Activated CD8-positive, alpha-beta T cell treated with anti-CD3 and anti-CD28 coated beads for 36 hours (primary cell): Measurements from ENCODE around the gene KRTAP16-1. TPM values are rescaled to one million over a fixed set of nuclear protein-coding genes. Genes with fewer than 3 reads are reported as not detected.
"Not testable (repeated sequence)": the region's sequence is repeated elsewhere in the genome, so short reads cannot be mapped to it uniquely, and the experiment has no call there.

Source experiments
- ATAC-seq: fragments of 200-7000 bp; cut with Tn5 transposase; one replicate; pipeline ENCODE4 v1.10.0; 2021; ENCODE audit warnings: mild to moderate bottlenecking, moderate library complexity
- CTCF ChIA-PET: fragments of 350-600 bp; sonication (Branson Sonifier 250); formaldehyde crosslinking; loops from one replicate; lab custom pipeline; 2021; ENCODE audit warnings: antibody characterized with exemption; lab: Charles Lee
- POLR2A ChIA-PET: fragments of 350-600 bp; sonication (Branson Sonifier 250); formaldehyde crosslinking; loops from one replicate; lab custom pipeline; 2021; ENCODE audit warnings: antibody characterized with exemption; lab: Charles Lee
- DNase-seq: peaks from one replicate; pipeline ENCODE4 v3.0.0-alpha.2; 2020
- H3K27ac Mint-ChIP-seq: one replicate; pipeline ENCODE4 v1.8.0; 2021; ENCODE audit warnings: mild to moderate bottlenecking, mixed read lengths
- H3K27me3 Mint-ChIP-seq: one replicate; pipeline ENCODE4 v1.8.0; 2021; ENCODE audit warnings: mixed read lengths
- H3K36me3 Mint-ChIP-seq: one replicate; pipeline ENCODE4 v1.8.0; 2021; ENCODE audit warnings: low read depth, mixed read lengths
- H3K4me1 Mint-ChIP-seq: one replicate; pipeline ENCODE4 v1.8.0; 2021; ENCODE audit warnings: low read depth, mixed read lengths
- H3K4me3 Mint-ChIP-seq: one replicate; pipeline ENCODE4 v1.8.0; 2021; ENCODE audit warnings: mild to moderate bottlenecking, moderate library complexity, mixed read lengths
- H3K9me3 Mint-ChIP-seq: one replicate; pipeline ENCODE4 v1.8.0; 2021; ENCODE audit warnings: mixed read lengths
- CTCF ChIP-seq: fragments of 200-600 bp; IDR thresholded peaks from one replicate; pipeline ENCODE4 v1.8.0; 2022; ENCODE audit warnings: antibody characterized with exemption, mild to moderate bottlenecking
- intact Hi-C: fragments of 100-400 bp; cut with micrococcal nuclease; formaldehyde crosslinking; loops from one replicate; pipeline ENCODE4 v1.10.0; 2022
- total RNA-seq, 2 experiments: library from RNA; stranded (reverse); gene quantifications; one replicate each; pipeline ENCODE4 v1.2.3, GENCODE V29; 2021

KRTAP16-1 gene
- not detected for total RNA-seq

- Mint-ChIP-seq H3K4me1 (peaks cover 47% of the 10 kb centered on the region), H3K9me3 (no peaks in the 10 kb centered on the region), H3K27me3 (no peaks in the 10 kb centered on the region), H3K36me3 (no peaks in the 10 kb centered on the region), H3K4me3 (peak within 1 kb of the TSS; percentile 54), H3K27ac (peak within 1 kb of the TSS; percentile 86)
- ATAC-seq (peak; percentile 63), DNase-seq (peak; percentile 60)
- POLR2A ChIA-PET, result interaction anchor here (0.6 to 1.1 kb wide), 2 partner anchors 9 to 32 kb away, joined by 3 read pairs; no protein-coding TSS in a partner anchor
- intact Hi-C loops, result no loop called here
- CTCF ChIA-PET, result interaction anchor here (1.2 to 3.1 kb wide), 3 partner anchors 13 to 240 kb away, joined by 4 to 22 read pairs (median 7); no protein-coding TSS in a partner anchor
- TF ChIP-seq CTCF, result no peak
Observed at GRCh38 chr17:41308918-41309359, at the start of gene KRTAP16-1. KRTAP16-1 (minus strand) TSS chr17:41309309; CDS start chr17:41309253, 56 bp downstream.

- POLR2A ChIA-PET, result interaction anchor here (0.6 kb wide), 1 partner anchor 674 kb away, joined by 3 read pairs; no protein-coding TSS in a partner anchor
- DNase-seq, result no peak
- H3K27ac Mint-ChIP-seq, result no peak overlapping the region
- peaks cover 4% of the 10 kb centered on the region for H3K4me1 Mint-ChIP-seq
- H3K36me3 Mint-ChIP-seq, result no peaks in the 10 kb centered on the region
- H3K27me3 Mint-ChIP-seq, result peaks cover 2% of the 10 kb centered on the region
- CTCF ChIA-PET, result interaction anchor here (1.0 to 1.3 kb wide), 2 partner anchors 25 to 28 kb away, joined by 3 read pairs; partner anchors contain the start of gene KRT34
- no peak for ATAC-seq
- no peak for TF ChIP-seq CTCF
- H3K4me3 Mint-ChIP-seq, result no peak overlapping the region
- intact Hi-C loops, result no loop called here
- H3K9me3 Mint-ChIP-seq, result peaks cover 2% of the 10 kb centered on the region
Observed at GRCh38 chr17:41354536-41354935, 45.4 kb upstream of the KRTAP16-1 start.

GRCh38 chr17:41352597-41353366 is 43.7 kb upstream of the KRTAP16-1 start:
- ChIA-PET POLR2A (no interaction called here), CTCF (no interaction called here)
- H3K4me3 Mint-ChIP-seq, result no peak overlapping the region
- peaks cover 4% of the 10 kb centered on the region for H3K4me1 Mint-ChIP-seq
- no peak for TF ChIP-seq CTCF
- intact Hi-C loops, result no loop called here
- H3K27me3 Mint-ChIP-seq, result peaks cover 2% of the 10 kb centered on the region
- DNase-seq, result no peak
- no peaks in the 10 kb centered on the region for H3K36me3 Mint-ChIP-seq
- no peak overlapping the region for H3K27ac Mint-ChIP-seq
- peaks cover 2% of the 10 kb centered on the region for H3K9me3 Mint-ChIP-seq
- no peak for ATAC-seq

GRCh38 chr17:41351177-41351576 is 42.1 kb upstream of the KRTAP16-1 start:
- POLR2A ChIA-PET, result no interaction called here
- peaks cover 2% of the 10 kb centered on the region for H3K27me3 Mint-ChIP-seq
- H3K27ac Mint-ChIP-seq, result no peak overlapping the region
- no peaks in the 10 kb centered on the region for H3K9me3 Mint-ChIP-seq
- ATAC-seq, result no peak
- CTCF ChIA-PET, result no interaction called here
- H3K4me3 Mint-ChIP-seq, result no peak overlapping the region
- H3K4me1 Mint-ChIP-seq, result peaks cover 4% of the 10 kb centered on the region
- DNase-seq, result no peak
- intact Hi-C loops, result no loop called here
- no peaks in the 10 kb centered on the region for H3K36me3 Mint-ChIP-seq
- no peak for TF ChIP-seq CTCF

GRCh38 chr17:41350381-41350878 is 41.3 kb upstream of the KRTAP16-1 start, which contains the start of gene KRT33A:
KRT33A (minus strand) TSS chr17:41350828; CDS start chr17:41350767, 61 bp downstream.
- ATAC-seq, H3K4me1 Mint-ChIP-seq, H3K27me3 Mint-ChIP-seq, CTCF ChIA-PET, H3K9me3 Mint-ChIP-seq, H3K4me3 Mint-ChIP-seq, POLR2A ChIA-PET, H3K36me3 Mint-ChIP-seq, intact Hi-C loops, H3K27ac Mint-ChIP-seq, DNase-seq: not testable (repeated sequence)
